ENCODE data around the gene FAM32A.

The FAM32A gene

GRCh38 chr19:16226878-16227836 is 41.9 kb downstream of the FAM32A start:
- DNase-seq: no peak

DNA sequence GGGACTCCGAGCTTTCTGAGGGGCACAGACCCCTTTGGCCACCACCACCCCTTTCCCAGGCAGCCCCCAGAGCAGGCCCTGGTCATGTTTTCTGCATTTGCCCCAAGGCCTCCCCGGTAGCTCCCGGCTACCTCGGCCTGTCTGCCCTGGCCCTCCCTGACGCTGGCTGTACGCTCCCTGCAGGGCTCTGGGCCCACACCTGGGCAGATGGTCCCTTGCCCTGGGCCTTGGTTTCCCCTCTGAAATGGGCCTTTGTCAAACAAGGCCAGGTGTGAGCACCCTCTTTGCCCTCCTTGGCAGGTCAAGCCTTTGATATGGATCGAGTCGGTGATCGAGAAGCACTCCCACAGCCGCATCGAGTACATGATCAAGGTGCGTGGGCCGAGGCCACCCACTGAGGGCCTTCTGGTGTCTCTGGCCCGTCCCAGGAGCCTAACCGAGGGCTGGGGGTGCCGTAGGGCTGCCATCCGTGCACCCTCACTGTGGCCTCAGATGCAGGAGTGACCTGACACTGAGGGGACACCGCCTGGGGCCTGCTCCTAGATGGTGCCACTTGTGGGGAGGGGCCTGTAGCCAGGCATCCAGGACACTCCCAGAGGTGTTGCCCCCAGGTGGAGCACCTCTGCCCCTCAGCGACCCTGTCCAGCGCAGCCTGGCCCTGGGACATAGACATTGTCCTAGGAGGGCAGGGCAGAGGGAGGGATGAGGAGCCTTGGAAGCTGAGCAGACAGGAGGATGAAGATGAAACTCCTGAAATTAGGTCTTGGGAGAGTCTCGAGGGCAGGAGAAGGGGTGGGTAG is 42.8 kb downstream of the FAM32A start:
- DNase-seq: no peak

DNA sequence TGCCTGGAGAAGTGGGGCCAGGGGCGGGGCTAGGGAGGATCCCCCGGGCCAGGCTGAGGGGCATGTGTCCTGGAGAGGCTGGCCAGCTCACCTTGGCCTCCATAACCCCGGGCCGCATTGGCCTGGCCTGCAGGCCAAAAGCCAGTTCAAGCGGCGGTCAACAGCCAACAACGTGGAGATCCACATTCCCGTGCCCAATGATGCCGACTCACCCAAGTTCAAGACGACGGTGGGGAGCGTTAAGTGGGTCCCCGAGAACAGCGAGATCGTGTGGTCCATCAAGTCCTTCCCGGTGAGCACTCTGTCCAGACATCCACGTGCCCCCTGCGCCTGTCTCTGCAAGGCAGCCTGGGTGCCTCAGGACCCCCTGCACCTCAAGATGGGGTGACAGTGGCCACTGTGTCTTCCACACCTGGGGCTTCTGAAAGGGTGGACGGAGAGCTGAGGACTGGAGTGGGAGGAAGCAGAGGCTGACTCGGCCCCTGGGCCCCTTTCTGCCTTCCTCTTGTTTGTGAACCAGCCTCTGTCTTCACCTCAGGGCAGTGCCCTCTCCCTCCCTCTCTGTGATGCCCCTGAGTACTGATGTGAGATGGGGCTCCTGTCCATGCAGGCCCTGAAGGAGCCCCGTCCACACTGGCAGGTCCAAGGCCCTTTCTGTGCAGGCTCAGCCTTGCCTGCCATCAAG is 43.6 kb downstream of the FAM32A start:
- no peak for DNase-seq

- no peak for DNase-seq
Measured at GRCh38 chr19:16229322-16229641, 44.1 kb downstream of the FAM32A start.

- DNase-seq: no peak
Measured at GRCh38 chr19:16232127-16232526, 46.9 kb downstream of the FAM32A start.

- DNase-seq: no peak
Measured at GRCh38 chr19:16232568-16232967, 47.4 kb downstream of the FAM32A start.

DNA sequence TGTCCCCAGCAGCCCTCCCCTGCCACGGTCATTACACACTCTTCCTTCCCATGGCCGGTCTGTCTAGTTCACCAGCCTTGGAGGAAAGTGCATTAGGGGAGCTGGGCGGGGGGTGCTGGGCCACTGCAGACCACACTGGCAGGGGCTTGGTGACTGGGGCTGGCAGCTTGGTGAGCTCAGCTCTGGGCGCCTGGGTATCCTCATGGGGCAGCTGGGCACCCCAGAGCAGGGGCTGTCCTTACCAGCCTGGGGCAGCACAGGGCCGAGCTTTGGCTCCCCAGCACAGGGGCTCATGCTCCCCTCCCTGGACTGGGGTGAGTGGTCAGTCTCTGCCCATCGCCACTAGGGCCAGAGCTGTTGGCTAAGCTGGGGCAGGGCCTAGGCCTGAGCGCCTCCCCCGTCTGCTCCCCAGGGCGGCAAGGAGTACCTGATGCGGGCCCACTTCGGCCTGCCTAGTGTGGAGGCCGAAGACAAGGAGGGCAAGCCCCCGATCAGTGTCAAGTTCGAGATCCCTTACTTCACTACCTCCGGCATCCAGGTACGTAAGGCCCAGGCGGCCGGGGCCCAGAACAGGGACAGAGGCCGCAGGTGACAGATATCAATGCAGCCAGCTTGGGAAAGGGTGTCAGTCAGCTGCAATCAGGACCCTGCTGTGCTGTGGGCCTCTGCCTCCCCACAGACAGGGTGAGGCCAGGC is 48.0 kb downstream of the FAM32A start:
- DNase-seq: no peak

DNA sequence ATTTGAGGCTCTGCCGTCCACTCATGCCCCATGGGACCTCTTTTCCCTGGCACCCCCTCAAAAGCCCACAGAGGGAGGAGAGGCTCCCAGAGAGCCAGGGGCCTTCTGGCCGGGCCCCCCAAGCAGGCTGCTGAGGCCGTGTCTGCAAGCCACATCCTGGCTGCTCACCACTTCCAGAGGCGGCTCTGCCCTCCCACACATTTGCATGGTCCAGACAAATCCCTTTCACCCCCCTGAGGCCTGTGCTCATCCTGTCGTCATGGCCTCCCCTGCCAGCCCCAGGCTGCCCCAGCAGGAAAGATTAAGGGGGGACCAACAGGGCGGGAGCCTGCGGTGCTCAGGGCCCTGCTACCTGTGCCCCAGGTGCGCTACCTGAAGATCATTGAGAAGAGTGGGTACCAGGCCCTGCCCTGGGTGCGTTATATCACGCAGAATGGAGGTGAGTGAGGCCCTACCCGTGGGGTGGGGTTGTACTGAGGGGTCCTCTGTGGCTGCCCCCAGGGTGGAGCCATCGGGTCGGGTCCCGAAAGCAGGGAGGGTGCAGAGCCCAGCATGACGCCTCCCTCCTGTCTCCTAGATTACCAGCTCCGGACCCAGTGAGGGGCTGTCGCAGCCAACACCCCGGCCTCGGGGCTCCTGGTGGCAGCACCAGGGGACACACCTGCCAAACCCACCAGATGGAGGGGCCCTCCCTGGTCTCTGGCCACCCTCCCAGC is 48.8 kb downstream of the FAM32A start:
- DNase-seq: no peak

DNA sequence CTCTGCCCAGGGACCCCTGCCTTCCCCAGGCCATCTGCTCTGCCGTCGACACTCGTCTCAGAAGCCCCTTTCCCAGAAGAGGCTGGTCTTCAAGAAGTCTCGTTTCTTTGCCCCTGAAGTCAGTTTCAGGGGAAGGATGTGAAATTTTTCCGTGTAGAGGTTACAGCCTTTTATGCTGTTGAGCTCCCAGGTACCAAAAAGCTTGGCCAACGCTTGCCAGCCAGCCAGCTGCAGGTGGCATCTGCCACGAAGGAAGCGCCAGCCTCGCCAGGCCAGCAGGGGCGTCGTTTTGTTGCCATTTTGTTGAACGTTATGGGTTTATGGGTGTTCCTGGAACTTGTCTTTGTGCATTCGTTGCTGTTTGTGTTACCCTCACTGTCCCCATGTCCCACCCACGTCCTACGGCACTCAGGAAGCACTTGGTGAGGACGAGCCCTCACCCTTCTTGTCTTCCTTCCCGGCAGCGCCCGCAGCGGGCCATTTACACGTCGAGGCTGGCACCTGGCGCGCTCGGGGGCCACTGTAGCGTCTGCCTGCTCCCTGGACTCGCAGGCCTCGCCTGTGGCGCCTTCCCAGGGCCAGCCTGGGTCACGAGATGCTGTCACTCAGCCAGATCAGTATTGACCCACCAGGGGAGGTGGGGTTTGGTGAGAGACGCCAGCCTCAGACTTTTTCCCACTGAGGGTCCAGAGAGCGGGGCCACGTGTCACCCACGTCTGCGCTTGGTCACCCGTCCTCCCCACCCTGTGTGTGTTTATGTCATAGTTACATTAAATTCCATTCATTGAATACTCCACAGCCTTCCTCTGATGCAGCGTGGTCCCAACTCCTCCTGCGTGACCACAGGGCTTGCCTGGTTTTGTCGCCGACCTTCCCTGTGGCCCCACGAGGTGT is 49.6 kb downstream of the FAM32A start:
- no peak for DNase-seq

DNA sequence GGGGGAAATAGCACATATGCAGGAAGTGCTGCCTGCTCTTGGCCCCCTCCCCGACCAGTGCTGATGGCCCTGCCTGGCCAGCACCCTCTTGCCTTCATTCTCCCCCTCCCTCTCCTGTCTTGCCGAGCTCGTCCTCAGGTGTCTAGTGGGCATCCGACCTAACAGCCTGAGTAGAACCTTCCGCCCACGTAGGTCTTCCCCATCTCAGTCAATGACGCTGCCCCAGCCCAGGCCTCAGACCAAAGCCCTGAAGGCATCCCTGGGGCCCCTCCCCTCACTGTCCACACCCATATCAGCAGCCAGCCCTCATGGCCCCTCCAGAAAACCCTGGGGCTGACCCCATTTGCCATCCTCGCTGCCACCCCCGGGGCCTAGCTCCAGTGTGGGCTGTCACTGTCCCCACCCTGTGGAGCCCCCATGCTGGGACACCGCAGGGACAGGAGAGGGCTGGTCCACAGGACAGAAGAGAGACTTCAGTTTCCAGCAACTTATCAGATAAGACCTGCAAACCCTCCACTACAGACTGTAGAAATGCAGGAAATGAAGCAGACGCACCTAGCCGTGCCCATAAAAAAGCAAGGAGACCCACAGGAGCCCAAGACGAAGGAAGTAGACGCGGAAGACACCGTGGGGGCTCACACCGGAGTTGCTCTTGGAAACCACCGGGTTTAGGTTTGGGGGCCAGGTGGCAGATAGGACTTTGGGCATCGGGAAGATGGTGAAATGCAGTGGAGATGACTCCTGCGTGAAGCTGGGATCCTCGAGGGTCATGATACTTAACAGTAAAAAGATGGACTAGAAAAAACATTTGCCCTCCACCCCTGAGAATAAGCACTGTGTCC is 50.8 kb downstream of the FAM32A start:
- DNase-seq: no peak

All from NCI-H226 (cell line).